B cell (primary cell): ENCODE data around the gene RGS11.

ENCODE experiments used
- EZH2 ChIP-seq: IDR thresholded peaks from 2 replicates; pipeline ENCODE4 v1.6.1; 2012; ENCODE audit warnings: borderline replicate concordance, low read depth, mild to moderate bottlenecking, moderate library complexity, low read length; ENCODE audit not compliant: insufficient read depth, poor library complexity, severe bottlenecking
- TF ChIP-seq, protein P1 (sequence below): fragments of 200-600 bp; IDR thresholded peaks from one replicate; pipeline ENCODE4 v1.8.0; 2022; ENCODE audit warnings: antibody characterized with exemption, mild to moderate bottlenecking

DNA sequence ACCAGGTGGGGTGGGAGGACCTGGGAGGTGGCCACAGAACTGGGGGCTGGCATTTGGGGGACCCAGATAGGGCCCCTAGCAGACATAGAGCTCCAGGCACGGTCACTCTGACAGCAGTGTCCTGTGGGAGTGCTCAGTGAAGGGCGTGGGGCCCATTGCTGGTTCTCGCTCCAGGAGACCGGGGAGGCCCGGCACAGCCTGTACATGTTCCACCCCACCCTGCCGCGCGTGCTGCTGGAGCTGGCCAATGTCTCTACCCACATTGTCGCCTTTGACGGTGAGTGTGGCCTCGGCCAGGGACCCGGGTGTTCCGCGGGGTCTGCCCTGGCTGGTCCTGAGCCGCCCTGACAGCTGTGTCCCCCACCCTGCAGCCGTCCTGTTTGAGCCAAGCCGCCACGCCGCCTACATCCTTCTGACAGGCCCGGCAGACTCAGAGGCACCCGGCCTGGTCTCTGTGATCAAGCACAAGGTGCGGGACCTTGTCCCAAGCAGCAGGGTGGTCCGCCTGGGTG lies 11.2 kb downstream of the RGS11 start:
- TF ChIP-seq EZH2, result no peak
- TF ChIP-seq, protein P1, sequence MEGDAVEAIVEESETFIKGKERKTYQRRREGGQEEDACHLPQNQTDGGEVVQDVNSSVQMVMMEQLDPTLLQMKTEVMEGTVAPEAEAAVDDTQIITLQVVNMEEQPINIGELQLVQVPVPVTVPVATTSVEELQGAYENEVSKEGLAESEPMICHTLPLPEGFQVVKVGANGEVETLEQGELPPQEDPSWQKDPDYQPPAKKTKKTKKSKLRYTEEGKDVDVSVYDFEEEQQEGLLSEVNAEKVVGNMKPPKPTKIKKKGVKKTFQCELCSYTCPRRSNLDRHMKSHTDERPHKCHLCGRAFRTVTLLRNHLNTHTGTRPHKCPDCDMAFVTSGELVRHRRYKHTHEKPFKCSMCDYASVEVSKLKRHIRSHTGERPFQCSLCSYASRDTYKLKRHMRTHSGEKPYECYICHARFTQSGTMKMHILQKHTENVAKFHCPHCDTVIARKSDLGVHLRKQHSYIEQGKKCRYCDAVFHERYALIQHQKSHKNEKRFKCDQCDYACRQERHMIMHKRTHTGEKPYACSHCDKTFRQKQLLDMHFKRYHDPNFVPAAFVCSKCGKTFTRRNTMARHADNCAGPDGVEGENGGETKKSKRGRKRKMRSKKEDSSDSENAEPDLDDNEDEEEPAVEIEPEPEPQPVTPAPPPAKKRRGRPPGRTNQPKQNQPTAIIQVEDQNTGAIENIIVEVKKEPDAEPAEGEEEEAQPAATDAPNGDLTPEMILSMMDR, result no peak
